ENCODE data around the gene MCM5.
"Not testable (repeated sequence)": the region's sequence is repeated elsewhere in the genome, so short reads cannot be mapped to it uniquely, and the experiment has no call there.

The MCM5 gene

DNA sequence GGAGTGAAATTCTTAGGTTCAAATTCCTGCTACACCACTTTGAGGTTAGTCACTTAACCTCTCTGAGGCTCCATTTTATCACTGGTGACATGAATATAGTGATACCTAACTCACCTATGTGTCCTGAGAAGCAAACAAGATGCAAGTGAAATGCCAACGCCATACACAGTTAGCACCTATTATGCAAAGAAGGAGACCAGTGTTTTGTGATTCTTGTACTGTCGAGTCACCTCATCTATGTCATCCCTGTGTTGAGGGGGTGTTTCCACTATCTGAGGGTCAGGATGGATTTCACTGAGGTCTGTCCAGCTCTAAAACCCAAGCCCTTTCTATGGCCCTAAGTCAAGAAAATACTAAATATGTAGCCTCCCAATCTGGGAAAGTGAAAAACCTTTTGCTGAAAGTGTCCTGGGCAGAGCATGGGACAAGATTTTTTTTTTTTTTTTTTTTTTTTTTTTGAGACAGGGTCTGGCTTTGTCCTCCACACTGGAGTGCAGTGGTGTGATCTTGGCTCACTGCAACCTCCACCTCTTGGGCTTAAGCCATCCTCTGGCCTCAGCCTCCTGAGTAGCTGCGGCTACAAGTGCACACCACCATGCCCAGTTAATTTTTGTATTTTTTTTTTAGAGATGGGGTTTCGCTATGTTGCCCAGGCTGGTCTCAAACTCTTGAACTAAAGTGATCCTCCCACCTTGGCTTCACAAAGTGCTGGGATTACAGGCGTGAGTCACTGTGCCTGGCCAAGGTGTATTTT, 5.0 kb upstream of the MCM5 start:
- TF ChIP-seq, protein P1, sequence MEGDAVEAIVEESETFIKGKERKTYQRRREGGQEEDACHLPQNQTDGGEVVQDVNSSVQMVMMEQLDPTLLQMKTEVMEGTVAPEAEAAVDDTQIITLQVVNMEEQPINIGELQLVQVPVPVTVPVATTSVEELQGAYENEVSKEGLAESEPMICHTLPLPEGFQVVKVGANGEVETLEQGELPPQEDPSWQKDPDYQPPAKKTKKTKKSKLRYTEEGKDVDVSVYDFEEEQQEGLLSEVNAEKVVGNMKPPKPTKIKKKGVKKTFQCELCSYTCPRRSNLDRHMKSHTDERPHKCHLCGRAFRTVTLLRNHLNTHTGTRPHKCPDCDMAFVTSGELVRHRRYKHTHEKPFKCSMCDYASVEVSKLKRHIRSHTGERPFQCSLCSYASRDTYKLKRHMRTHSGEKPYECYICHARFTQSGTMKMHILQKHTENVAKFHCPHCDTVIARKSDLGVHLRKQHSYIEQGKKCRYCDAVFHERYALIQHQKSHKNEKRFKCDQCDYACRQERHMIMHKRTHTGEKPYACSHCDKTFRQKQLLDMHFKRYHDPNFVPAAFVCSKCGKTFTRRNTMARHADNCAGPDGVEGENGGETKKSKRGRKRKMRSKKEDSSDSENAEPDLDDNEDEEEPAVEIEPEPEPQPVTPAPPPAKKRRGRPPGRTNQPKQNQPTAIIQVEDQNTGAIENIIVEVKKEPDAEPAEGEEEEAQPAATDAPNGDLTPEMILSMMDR (IDR thresholded peaks at IDR 0.05; ENCODE audit: low read depth, low read length), result no peak
- H3K27me3 ChIP-seq (ENCODE audit: insufficient read depth, low read depth, severe bottlenecking), result no peaks in the 10 kb centered on the region
- no peak for DNase-seq
- H3K9me3 ChIP-seq (ENCODE audit: severe bottlenecking), result peaks cover 5% of the 10 kb centered on the region
- H3K36me3 ChIP-seq, result no peaks in the 10 kb centered on the region
- no peak overlapping the region for H3K4me3 ChIP-seq (ENCODE audit: low read depth, low read length)
- no peak overlapping the region for H3K27ac ChIP-seq

- H3K27ac ChIP-seq, DNase-seq: not testable (repeated sequence)
Observed at GRCh38 chr22:35396622-35397021, 3.3 kb upstream of the MCM5 start.

DNA sequence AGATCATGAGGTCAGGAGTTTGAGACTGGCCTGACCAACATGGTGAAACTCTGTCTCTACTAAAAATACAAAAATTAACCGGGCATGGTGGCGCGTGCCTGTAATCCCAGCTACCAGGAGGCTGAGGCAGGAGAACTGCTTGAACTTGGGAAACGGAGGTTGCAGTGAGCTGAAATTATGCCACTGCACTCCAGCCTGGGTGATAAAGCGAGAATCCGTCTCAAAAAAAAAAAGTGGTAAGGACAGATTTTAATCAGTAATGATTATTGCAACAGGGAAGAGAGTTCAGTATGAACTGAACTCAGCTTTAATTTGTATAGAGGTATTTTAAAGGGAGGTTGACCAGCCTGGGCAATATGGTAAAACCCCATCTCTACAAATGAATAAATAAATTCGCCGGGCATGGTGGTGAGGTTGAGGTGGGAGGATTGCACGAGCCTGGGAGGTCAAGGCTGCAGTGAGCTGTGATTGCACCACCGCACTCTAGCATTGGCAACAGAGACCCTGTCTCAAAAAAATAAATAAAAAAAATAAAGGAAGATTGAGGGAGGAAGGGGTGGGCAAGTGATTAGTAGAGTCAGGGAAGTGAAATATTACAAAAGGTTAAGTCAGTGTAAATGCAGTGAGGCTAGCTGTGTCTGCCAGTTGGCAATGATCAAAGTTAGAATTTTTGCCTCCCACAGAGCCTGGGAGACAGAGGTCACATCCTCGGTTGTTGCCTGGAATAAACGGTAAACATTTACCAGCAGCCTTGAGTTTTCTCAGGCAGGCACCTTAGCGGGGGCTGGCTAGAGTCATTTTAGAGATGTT, 2.6 kb upstream of the MCM5 start:
- H3K4me3 ChIP-seq (ENCODE audit: low read depth, low read length), result no peak overlapping the region
- TF ChIP-seq, protein P1 (IDR thresholded peaks at IDR 0.05; ENCODE audit: low read depth, low read length), result no peak
- peaks cover 14% of the 10 kb centered on the region for H3K36me3 ChIP-seq
- DNase-seq, result no peak
- no peaks in the 10 kb centered on the region for H3K27me3 ChIP-seq (ENCODE audit: insufficient read depth, low read depth, severe bottlenecking)
- H3K27ac ChIP-seq, result no peak overlapping the region
- H3K9me3 ChIP-seq (ENCODE audit: severe bottlenecking), result peaks cover 5% of the 10 kb centered on the region

More at GRCh38 chr22:35396622-35397021, 3.3 kb upstream of the MCM5 start:
- peaks cover 10% of the 10 kb centered on the region for H3K36me3 ChIP-seq
- not testable (repeated sequence) for H3K4me3 ChIP-seq (ENCODE audit: low read depth, low read length); H3K9me3 ChIP-seq (ENCODE audit: severe bottlenecking); H3K27me3 ChIP-seq (ENCODE audit: insufficient read depth, low read depth, severe bottlenecking)

GRCh38 chr22:35398591-35398973, 1.4 kb upstream of the MCM5 start:
- no peak for DNase-seq
- TF ChIP-seq, protein P1 (IDR thresholded peaks at IDR 0.05; ENCODE audit: low read depth, low read length), result no peak

DNA sequence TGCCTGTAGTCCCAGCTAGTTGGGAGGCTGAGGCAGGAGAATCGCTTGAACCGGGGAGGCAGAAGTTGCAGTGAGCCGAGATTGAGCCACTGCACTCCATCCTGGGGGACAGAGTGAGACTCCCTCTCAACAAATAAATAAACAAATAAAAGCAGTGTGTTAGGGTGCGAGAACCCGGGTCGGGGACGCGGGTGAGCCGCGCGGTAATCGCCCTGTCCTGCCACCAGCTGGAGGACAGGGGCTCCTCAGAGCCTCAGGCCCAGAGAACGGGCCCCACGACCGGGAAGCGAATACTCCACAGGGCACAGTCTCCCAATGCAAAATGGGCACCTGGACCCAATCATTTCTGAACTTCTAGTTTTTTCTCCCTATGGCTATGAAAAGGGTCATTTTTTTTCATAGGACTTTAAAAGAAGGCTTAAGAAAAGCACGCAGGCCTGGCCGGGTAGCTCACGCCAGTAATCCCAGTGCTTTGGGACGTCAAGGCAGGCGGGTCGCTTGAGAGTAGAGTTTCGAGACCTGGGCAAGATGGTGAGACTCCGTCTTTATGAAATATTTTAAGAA, 744 bp upstream of the MCM5 start:
- Histone ChIP-seq H3K27me3 (ENCODE audit: insufficient read depth, low read depth, severe bottlenecking) (no peaks in the 10 kb centered on the region), H3K36me3 (peaks cover 32% of the 10 kb centered on the region), H3K27ac (peak overlapping the region; percentile 91), H3K4me3 (ENCODE audit: low read depth, low read length) (peak overlapping the region; percentile 75), H3K9me3 (ENCODE audit: severe bottlenecking) (peaks cover 5% of the 10 kb centered on the region)
- no peak for DNase-seq
- TF ChIP-seq, protein P1 (IDR thresholded peaks at IDR 0.05; ENCODE audit: low read depth, low read length), result no peak

More at GRCh38 chr22:35398591-35398973, 1.4 kb upstream of the MCM5 start:
- Histone ChIP-seq H3K9me3 (ENCODE audit: severe bottlenecking) (peaks cover 5% of the 10 kb centered on the region), H3K4me3 (ENCODE audit: low read depth, low read length) (no peak overlapping the region), H3K27ac (no peak overlapping the region; the same call in 1 of the 2 replicates), H3K27me3 (ENCODE audit: insufficient read depth, low read depth, severe bottlenecking) (no peaks in the 10 kb centered on the region), H3K36me3 (peaks cover 26% of the 10 kb centered on the region)

GRCh38 chr22:35400501-35400790, 506 bp downstream of the MCM5 start:
- peak overlapping the region; percentile 75 for H3K4me3 ChIP-seq (ENCODE audit: low read depth, low read length)
- no peak for DNase-seq

More at GRCh38 chr22:35400501-35400790, 506 bp downstream of the MCM5 start:
- Histone ChIP-seq H3K27ac (peak overlapping the region; percentile 92), H3K27me3 (ENCODE audit: insufficient read depth, low read depth, severe bottlenecking) (no peaks in the 10 kb centered on the region), H3K36me3 (peaks cover 45% of the 10 kb centered on the region), H3K9me3 (ENCODE audit: severe bottlenecking) (peaks cover 5% of the 10 kb centered on the region)
- TF ChIP-seq, protein P1 (IDR thresholded peaks at IDR 0.05; ENCODE audit: low read depth, low read length), result no peak

Data from WERI-Rb-1 (cell line).